ENCODE results near the gene DISP1. TPM values are rescaled to one million over a fixed set of nuclear protein-coding genes. Genes with fewer than 3 reads are reported as not detected.
A peak's percentile ranks its signal among the peaks of the same experiment; 100 is the strongest.

DISP1 gene
- total RNA-seq (10 to 100 TPM in 1 of 2 donors, 1 to 10 TPM in 1; 8.4 to 11.4 TPM), polyA plus RNA-seq (1 to 10 TPM in 1 of 2 donors, under 1 TPM in 1; 0.50 to 3.0 TPM)
- long read RNA-seq, donor 1, partial matches to known transcripts = 1 of 9 reads
- long read RNA-seq, donor 1, other reads (novel, unspliced or antisense) = 8 of 9 reads
- long read RNA-seq, donor 2, partial matches to known transcripts = 0 of 6 reads
- long read RNA-seq, donor 2, other reads (novel, unspliced or antisense) = 6 of 6 reads

- ATAC-seq (ENCODE audit: low FRiP score) (peak; percentile 96), DNase-seq (peak; percentile 87 to 94)
- Histone ChIP-seq H3K9me3 (ENCODE audit: control insufficient read depth, low read length) (no peaks in the 10 kb centered on the region), H3K27ac (ENCODE audit: low read depth in 1 of 2, low read length in 2 of 2) (peak within 1 kb of the TSS; percentile 71 to 95), H3K4me3 (ENCODE audit: low read length in 2 of 2) (peak within 1 kb of the TSS; percentile 83 to 85), H3K27me3 (ENCODE audit: control insufficient read depth in 1 of 2, insufficient read depth in 2 of 2, low read length in 1 of 2) (no peaks in the 10 kb centered on the region), H3K36me3 (ENCODE audit: control insufficient read depth in 1 of 2, insufficient read depth in 2 of 2, low read length in 1 of 2) (no peaks in the 10 kb centered on the region), H3K4me1 (ENCODE audit: control insufficient read depth in 1 of 2, insufficient read depth in 2 of 2, low read length in 2 of 2) (peaks cover 0 to 12% of the 10 kb centered on the region in 2 donors)
- intact Hi-C loops (cut with DNase I) = loop anchor here in 1 of 2 donors (5.0 kb wide), 2 partner anchors 98 to 263 kb away; no protein-coding TSS in a partner anchor
- 1 to 2% methylated on average over 61 to 67 of the region's 67 CpGs for WGBS, 2 donors
Measured at GRCh38 chr1:222814536-222815439, at the start of gene DISP1. Gene DISP1 (plus strand): TSS chr1:222815039. CDS start chr1:222942824, 127,785 bp downstream.

GRCh38 chr1:222767152-222767571, 47.7 kb upstream of the DISP1 start:
- DNase-seq (no peak), ATAC-seq (ENCODE audit: low FRiP score) (no peak)
- H3K36me3 ChIP-seq (ENCODE audit: control insufficient read depth in 1 of 2, insufficient read depth in 2 of 2, low read length in 1 of 2) = no peaks in the 10 kb centered on the region
- peaks cover 0 to 1% of the 10 kb centered on the region in 2 donors for H3K4me1 ChIP-seq (ENCODE audit: control insufficient read depth in 1 of 2, insufficient read depth in 2 of 2, low read length in 2 of 2)
- WGBS, 2 donors = 93% methylated on average over 5 of the region's 5 CpGs
- peaks cover 1% of the 10 kb centered on the region for H3K9me3 ChIP-seq (ENCODE audit: control insufficient read depth, low read length)
- no peaks in the 10 kb centered on the region for H3K27me3 ChIP-seq (ENCODE audit: control insufficient read depth in 1 of 2, insufficient read depth in 2 of 2, low read length in 1 of 2)
- H3K27ac ChIP-seq (ENCODE audit: low read depth in 1 of 2, low read length in 2 of 2) = no peak overlapping the region
- intact Hi-C loops (cut with DNase I) = no loop called here
- H3K4me3 ChIP-seq (ENCODE audit: low read length in 2 of 2) = no peak overlapping the region

- DNase-seq (no peak), ATAC-seq (ENCODE audit: low FRiP score) (no peak)
- Histone ChIP-seq H3K9me3 (ENCODE audit: control insufficient read depth, low read length) (peaks cover 1% of the 10 kb centered on the region), H3K4me1 (ENCODE audit: control insufficient read depth in 1 of 2, insufficient read depth in 2 of 2, low read length in 2 of 2) (peaks cover 0 to 1% of the 10 kb centered on the region in 2 donors), H3K27ac (ENCODE audit: low read depth in 1 of 2, low read length in 2 of 2) (no peak overlapping the region), H3K27me3 (ENCODE audit: control insufficient read depth in 1 of 2, insufficient read depth in 2 of 2, low read length in 1 of 2) (no peaks in the 10 kb centered on the region), H3K4me3 (ENCODE audit: low read length in 2 of 2) (no peak overlapping the region), H3K36me3 (ENCODE audit: control insufficient read depth in 1 of 2, insufficient read depth in 2 of 2, low read length in 1 of 2) (no peaks in the 10 kb centered on the region)
- intact Hi-C loops (cut with DNase I) = no loop called here
Measured at GRCh38 chr1:222768592-222768991, 46.2 kb upstream of the DISP1 start.

GRCh38 chr1:222769181-222769580, 45.7 kb upstream of the DISP1 start:
- Histone ChIP-seq H3K4me3 (ENCODE audit: low read length in 2 of 2) (no peak overlapping the region), H3K27ac (ENCODE audit: low read depth in 1 of 2, low read length in 2 of 2) (no peak overlapping the region), H3K36me3 (ENCODE audit: control insufficient read depth in 1 of 2, insufficient read depth in 2 of 2, low read length in 1 of 2) (no peaks in the 10 kb centered on the region), H3K27me3 (ENCODE audit: control insufficient read depth in 1 of 2, insufficient read depth in 2 of 2, low read length in 1 of 2) (no peaks in the 10 kb centered on the region), H3K9me3 (ENCODE audit: control insufficient read depth, low read length) (peaks cover 1% of the 10 kb centered on the region), H3K4me1 (ENCODE audit: control insufficient read depth in 1 of 2, insufficient read depth in 2 of 2, low read length in 2 of 2) (peaks cover 0 to 1% of the 10 kb centered on the region in 2 donors)
- WGBS, 2 donors = 88 to 90% methylated on average over 1 of the region's 1 CpG
- ATAC-seq (ENCODE audit: low FRiP score) = no peak
- intact Hi-C loops (cut with DNase I) = no loop called here
- no peak for DNase-seq

- Histone ChIP-seq H3K4me1 (ENCODE audit: control insufficient read depth in 1 of 2, insufficient read depth in 2 of 2, low read length in 2 of 2) (peaks cover 0 to 1% of the 10 kb centered on the region in 2 donors), H3K27me3 (ENCODE audit: control insufficient read depth in 1 of 2, insufficient read depth in 2 of 2, low read length in 1 of 2) (no peaks in the 10 kb centered on the region), H3K36me3 (ENCODE audit: control insufficient read depth in 1 of 2, insufficient read depth in 2 of 2, low read length in 1 of 2) (no peaks in the 10 kb centered on the region), H3K27ac (ENCODE audit: low read depth in 1 of 2, low read length in 2 of 2) (no peak overlapping the region), H3K4me3 (ENCODE audit: low read length in 2 of 2) (no peak overlapping the region), H3K9me3 (ENCODE audit: control insufficient read depth, low read length) (peaks cover 1% of the 10 kb centered on the region)
- 47 to 50% methylated on average over 2 of the region's 2 CpGs for WGBS, 2 donors
- intact Hi-C loops (cut with DNase I) = no loop called here
- ATAC-seq (ENCODE audit: low FRiP score) = no peak
- no peak for DNase-seq
Measured at GRCh38 chr1:222769971-222770620, 44.7 kb upstream of the DISP1 start.

- DNase-seq = peak in 1 of 2 donors; percentile 57
- no peaks in the 10 kb centered on the region for H3K27me3 ChIP-seq (ENCODE audit: control insufficient read depth in 1 of 2, insufficient read depth in 2 of 2, low read length in 1 of 2)
- no peak overlapping the region for H3K4me3 ChIP-seq (ENCODE audit: low read length in 2 of 2)
- intact Hi-C loops (cut with DNase I) = no loop called here
- 34% methylated on average over 4 of the region's 4 CpGs for WGBS, 2 donors
- no peak overlapping the region for H3K27ac ChIP-seq (ENCODE audit: low read depth in 1 of 2, low read length in 2 of 2)
- H3K9me3 ChIP-seq (ENCODE audit: control insufficient read depth, low read length) = peaks cover 1% of the 10 kb centered on the region
- ATAC-seq (ENCODE audit: low FRiP score) = no peak
- H3K36me3 ChIP-seq (ENCODE audit: control insufficient read depth in 1 of 2, insufficient read depth in 2 of 2, low read length in 1 of 2) = no peaks in the 10 kb centered on the region
- peaks cover 0 to 1% of the 10 kb centered on the region in 2 donors for H3K4me1 ChIP-seq (ENCODE audit: control insufficient read depth in 1 of 2, insufficient read depth in 2 of 2, low read length in 2 of 2)
Measured at GRCh38 chr1:222772996-222773379, 41.9 kb upstream of the DISP1 start.

- Histone ChIP-seq H3K4me1 (ENCODE audit: control insufficient read depth in 1 of 2, insufficient read depth in 2 of 2, low read length in 2 of 2) (no peaks in the 10 kb centered on the region), H3K36me3 (ENCODE audit: control insufficient read depth in 1 of 2, insufficient read depth in 2 of 2, low read length in 1 of 2) (no peaks in the 10 kb centered on the region), H3K27me3 (ENCODE audit: control insufficient read depth in 1 of 2, insufficient read depth in 2 of 2, low read length in 1 of 2) (no peaks in the 10 kb centered on the region), H3K4me3 (ENCODE audit: low read length in 2 of 2) (no peak overlapping the region), H3K27ac (ENCODE audit: low read depth in 1 of 2, low read length in 2 of 2) (no peak overlapping the region), H3K9me3 (ENCODE audit: control insufficient read depth, low read length) (no peaks in the 10 kb centered on the region)
- WGBS, 2 donors = 99 to 100% methylated on average over 1 of the region's 1 CpG
- DNase-seq (no peak), ATAC-seq (ENCODE audit: low FRiP score) (no peak)
- intact Hi-C loops (cut with DNase I) = no loop called here
Measured at GRCh38 chr1:222777463-222777862, 37.4 kb upstream of the DISP1 start.

- 50 to 51% methylated on average over 2 of the region's 2 CpGs for WGBS, 2 donors
- Histone ChIP-seq H3K27me3 (ENCODE audit: control insufficient read depth in 1 of 2, insufficient read depth in 2 of 2, low read length in 1 of 2) (no peaks in the 10 kb centered on the region), H3K27ac (ENCODE audit: low read depth in 1 of 2, low read length in 2 of 2) (no peak overlapping the region), H3K4me3 (ENCODE audit: low read length in 2 of 2) (no peak overlapping the region), H3K36me3 (ENCODE audit: control insufficient read depth in 1 of 2, insufficient read depth in 2 of 2, low read length in 1 of 2) (no peaks in the 10 kb centered on the region), H3K9me3 (ENCODE audit: control insufficient read depth, low read length) (no peaks in the 10 kb centered on the region), H3K4me1 (ENCODE audit: control insufficient read depth in 1 of 2, insufficient read depth in 2 of 2, low read length in 2 of 2) (no peaks in the 10 kb centered on the region)
- ATAC-seq (ENCODE audit: low FRiP score) (no peak), DNase-seq (no peak)
- intact Hi-C loops (cut with DNase I) = no loop called here
Measured at GRCh38 chr1:222777977-222778376, 36.9 kb upstream of the DISP1 start.

All from aorta (tissue), 5 donors.